Ishikawa (cell line): Measurements from ENCODE around the gene ARMC2.

ENCODE experiments used
- CEBPB ChIP-seq: IDR thresholded peaks from 2 replicates; pipeline ENCODE4 v1.6.1; 2012
- EP300 ChIP-seq: IDR thresholded peaks from 2 replicates; pipeline ENCODE4 v1.6.1; 2012; ENCODE audit warnings: borderline replicate concordance
- REST ChIP-seq: IDR thresholded peaks from 2 replicates; pipeline ENCODE4 v1.6.1; 2012; ENCODE audit warnings: low read depth, mild to moderate bottlenecking
- TCF12 ChIP-seq: IDR thresholded peaks from 2 replicates; pipeline ENCODE4 v1.6.1; 2012; ENCODE audit warnings: low read depth
- TF ChIP-seq, protein P1 (sequence below): IDR thresholded peaks from 2 replicates; pipeline ENCODE4 v1.6.1; 2012

DNA sequence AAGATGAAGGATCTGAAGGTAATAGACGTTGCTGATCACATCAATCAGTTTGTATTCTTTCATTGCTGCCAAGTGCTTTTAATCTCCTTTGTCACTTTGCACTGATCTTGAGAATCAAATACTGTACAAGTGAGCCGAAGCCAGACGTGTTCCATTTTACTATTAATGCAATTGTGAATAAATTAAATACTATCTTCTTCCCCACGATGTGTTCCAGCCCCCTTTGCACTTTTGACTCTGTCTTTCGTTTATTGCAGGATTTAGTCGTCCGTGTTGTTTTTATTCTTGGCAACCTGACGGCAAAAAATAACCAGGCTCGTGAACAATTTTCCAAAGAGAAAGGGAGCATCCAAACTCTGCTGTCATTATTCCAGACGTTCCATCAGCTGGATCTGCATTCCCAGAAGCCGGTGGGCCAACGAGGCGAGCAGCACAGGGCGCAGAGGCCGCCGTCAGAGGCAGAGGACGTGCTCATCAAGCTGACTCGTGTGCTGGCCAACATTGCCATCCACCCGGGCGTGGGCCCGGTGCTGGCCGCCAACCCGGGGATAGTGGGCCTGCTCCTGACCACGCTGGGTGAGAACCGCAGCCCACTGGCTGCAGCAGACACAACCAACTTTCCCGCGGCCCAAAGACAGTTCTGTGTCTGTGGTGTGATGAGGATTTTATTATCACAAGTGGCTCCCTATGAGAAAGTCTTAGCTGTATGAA lies 104.7 kb downstream of the ARMC2 start:
- TF ChIP-seq, protein P1, sequence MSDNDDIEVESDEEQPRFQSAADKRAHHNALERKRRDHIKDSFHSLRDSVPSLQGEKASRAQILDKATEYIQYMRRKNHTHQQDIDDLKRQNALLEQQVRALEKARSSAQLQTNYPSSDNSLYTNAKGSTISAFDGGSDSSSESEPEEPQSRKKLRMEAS, result no peak
- TF ChIP-seq EP300, result no peak
- TF ChIP-seq TCF12, result no peak
- TF ChIP-seq CEBPB, result no peak
- TF ChIP-seq REST, result no peak
